NB4 (cell line): ENCODE results near the gene ZIK1.

Experiments used
- DNase-seq: peaks from one replicate; pipeline ENCODE4 v3.0.0; 2010; ENCODE audit warnings: low read depth
- H3K4me3 ChIP-seq: one replicate; pipeline ENCODE4 v1.5.1; 2011; ENCODE audit warnings: mild to moderate bottlenecking, low read depth, low read length, moderate library complexity
- MYC ChIP-seq: IDR thresholded peaks from 2 replicates; pipeline ENCODE4 v1.6.1; 2011; ENCODE audit warnings: low read depth, low read length
- POLR2A ChIP-seq: IDR thresholded peaks from 2 replicates; pipeline ENCODE4 v1.6.1; 2011; ENCODE audit warnings: mild to moderate bottlenecking; ENCODE audit not compliant: insufficient read length; ENCODE audit errors: extremely low read depth
- TF ChIP-seq, protein P1 (sequence below): IDR thresholded peaks from 2 replicates; pipeline ENCODE4 v1.6.1; 2011; ENCODE audit warnings: low read depth, low read length
- TF ChIP-seq, protein P2 (sequence below): IDR thresholded peaks from one replicate; pipeline ENCODE4 v1.5.1; 2012; ENCODE audit warnings: low read depth, low read length

Gene ZIK1

DNA sequence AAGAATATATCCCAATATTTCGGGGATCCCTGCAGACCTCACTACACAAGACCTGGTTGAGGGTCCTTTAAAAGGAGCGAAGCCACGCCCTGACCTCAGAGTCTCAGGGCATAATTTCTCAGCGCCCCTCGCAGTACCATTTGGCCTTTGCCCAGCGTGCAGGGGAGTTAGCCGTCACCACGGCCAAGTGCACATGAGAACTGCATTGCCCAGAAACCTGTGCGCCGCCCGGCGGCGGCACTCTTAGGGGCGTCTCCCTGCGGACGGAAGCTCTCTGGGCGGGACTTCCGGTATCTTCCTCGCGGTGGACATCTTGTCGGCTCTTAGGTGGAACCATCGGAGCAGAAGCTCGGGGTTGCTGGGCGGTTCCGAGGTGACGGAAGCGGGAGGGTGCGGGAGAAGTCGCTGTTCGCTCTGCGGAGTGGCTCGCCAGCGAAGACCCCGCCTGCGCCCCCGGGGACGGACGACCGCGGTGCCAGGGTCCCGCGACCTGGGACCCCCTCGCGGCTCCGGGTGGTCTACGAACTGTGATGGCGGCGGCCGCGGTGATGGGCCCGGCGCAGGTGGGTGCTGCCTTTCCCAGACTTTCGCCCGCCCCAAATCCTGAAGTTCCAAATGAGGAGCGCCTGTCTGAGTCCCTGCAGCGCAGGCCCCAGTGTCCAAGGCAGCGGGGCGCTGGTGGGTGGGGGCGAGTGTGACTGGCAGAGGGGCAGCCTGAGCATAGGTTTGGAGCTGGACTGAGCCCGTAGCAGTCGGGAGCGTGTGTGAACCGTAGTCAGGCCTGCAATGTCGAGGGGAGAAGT, 30.2 kb downstream of the ZIK1 start, which contains the start of gene ZNF134:
TSS of gene ZNF134 (plus strand) at position 302 of the 803 bp plus-strand sequence. CDS start 5,227 bp downstream, outside the sequence.
- TF ChIP-seq POLR2A (peak; percentile 65), MYC (peak; percentile 50)
- TF ChIP-seq, protein P1, sequence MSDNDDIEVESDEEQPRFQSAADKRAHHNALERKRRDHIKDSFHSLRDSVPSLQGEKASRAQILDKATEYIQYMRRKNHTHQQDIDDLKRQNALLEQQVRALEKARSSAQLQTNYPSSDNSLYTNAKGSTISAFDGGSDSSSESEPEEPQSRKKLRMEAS: peak; percentile 71
- TF ChIP-seq, protein P2, sequence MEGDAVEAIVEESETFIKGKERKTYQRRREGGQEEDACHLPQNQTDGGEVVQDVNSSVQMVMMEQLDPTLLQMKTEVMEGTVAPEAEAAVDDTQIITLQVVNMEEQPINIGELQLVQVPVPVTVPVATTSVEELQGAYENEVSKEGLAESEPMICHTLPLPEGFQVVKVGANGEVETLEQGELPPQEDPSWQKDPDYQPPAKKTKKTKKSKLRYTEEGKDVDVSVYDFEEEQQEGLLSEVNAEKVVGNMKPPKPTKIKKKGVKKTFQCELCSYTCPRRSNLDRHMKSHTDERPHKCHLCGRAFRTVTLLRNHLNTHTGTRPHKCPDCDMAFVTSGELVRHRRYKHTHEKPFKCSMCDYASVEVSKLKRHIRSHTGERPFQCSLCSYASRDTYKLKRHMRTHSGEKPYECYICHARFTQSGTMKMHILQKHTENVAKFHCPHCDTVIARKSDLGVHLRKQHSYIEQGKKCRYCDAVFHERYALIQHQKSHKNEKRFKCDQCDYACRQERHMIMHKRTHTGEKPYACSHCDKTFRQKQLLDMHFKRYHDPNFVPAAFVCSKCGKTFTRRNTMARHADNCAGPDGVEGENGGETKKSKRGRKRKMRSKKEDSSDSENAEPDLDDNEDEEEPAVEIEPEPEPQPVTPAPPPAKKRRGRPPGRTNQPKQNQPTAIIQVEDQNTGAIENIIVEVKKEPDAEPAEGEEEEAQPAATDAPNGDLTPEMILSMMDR: no peak
- DNase-seq: peak; percentile 89
- peak within 1 kb of the TSS; percentile 81 for H3K4me3 ChIP-seq

DNA sequence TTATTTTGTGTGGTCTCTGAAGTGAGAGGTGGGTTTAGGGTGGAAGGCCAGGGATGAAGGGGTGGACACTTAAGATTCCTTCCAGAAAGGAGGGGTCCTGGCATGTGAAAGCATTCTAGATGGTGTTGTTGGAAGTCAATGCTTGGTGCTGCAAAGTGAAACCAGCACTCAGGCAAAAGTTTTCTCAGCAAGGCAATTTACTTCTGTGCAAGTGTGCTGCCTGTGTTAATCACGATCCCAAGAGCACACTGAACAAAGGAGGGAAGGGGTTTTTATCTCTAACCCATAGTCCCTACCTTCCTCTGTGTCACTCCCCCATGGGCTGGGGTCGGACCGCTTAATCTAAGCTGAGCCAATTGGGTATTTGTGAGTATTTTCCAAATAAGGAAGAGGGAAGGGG, 31.4 kb downstream of the ZIK1 start:
- TF ChIP-seq, protein P2: no peak
- TF ChIP-seq, protein P1: no peak
- TF ChIP-seq MYC: no peak
- TF ChIP-seq POLR2A: no peak
- peak overlapping the region; percentile 81 for H3K4me3 ChIP-seq
- no peak for DNase-seq

DNA sequence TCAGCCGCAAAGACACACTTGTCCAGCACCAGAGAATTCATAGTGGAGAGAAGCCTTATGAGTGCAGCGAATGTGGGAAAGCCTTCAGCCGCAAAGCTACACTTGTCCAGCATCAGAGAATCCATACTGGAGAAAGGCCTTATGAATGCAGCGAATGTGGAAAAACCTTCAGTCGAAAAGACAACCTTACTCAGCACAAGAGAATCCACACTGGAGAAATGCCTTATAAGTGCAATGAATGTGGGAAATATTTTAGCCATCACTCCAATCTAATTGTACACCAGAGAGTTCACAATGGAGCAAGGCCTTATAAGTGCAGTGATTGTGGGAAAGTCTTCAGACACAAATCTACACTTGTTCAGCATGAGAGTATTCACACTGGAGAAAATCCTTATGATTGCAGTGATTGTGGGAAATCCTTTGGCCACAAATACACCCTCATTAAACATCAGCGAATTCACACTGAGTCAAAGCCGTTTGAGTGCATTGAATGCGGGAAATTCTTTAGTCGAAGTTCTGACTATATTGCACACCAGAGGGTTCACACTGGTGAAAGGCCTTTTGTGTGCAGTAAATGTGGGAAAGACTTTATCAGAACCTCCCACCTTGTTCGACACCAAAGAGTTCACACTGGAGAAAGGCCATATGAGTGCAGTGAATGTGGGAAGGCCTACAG, 36.9 kb downstream of the ZIK1 start:
- peak; percentile 6 for DNase-seq
- no peak overlapping the region for H3K4me3 ChIP-seq
- no peak for TF ChIP-seq POLR2A
- TF ChIP-seq, protein P1: no peak
- TF ChIP-seq MYC: no peak
- TF ChIP-seq, protein P2: no peak

DNA sequence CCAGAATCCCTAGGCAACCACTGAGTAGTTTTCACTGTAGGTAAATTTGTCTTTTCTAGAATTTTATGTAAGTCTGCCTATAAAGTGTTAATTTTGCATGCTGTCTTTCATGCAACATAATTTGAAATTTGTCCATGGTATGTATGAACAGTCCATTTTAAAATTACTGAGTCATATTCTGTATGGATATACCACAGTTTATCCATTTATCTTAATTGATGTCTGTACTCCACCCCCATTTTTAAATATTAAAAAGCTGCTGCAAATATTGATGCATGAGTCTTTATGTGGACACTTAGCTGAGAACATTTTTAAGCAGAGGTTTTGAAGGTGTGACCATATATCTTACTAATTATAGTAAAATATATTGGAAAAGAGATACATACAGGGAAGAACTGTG, 39.1 kb downstream of the ZIK1 start:
- TF ChIP-seq POLR2A (no peak), MYC (no peak)
- TF ChIP-seq, protein P2: no peak
- TF ChIP-seq, protein P1: no peak
- no peak for DNase-seq

DNA sequence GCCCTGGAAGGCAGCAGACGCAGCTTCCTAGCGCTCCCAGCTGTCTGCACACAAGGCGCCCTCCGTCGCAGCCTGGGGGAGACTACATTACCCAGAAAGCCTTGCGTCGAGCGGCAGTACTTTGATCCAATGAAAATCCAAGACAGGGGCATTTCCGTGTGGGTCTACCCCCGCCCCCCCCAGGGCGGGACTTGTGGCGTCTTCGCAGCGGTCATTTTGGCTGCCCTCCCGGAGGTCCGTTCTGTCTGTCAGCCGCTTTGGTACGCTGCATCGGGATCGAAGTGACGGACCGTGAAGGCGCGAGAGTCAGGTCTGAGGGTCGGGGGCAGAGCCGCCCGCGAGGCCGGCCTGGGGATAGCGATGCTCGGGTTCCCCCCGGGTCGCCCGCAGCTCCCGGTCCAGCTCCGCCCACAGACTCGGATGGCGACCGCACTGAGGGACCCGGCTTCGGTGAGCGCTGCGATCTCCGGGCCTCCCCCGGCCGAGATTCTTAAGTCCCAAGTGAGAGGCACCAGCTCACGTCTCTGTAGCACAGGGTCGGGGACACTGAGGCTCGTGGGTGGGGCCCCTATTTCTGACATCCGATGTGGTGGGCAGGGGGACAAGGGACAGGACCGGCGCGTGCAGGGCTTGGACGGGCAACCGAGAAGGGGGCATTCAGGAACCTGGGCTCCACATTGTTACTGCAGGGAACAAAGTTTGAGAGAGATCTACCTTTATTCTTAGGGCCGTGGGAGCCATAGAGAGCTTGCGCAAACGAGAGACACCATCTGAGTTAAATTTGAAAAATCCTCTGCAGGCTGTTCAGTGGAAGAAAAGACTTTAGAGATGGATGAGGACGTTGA, 49.3 kb downstream of the ZIK1 start, which contains the start of gene ZNF211:
TSS of gene ZNF211 (plus strand) at position 182 of the 845 bp plus-strand sequence. CDS start at position 361, 179 bp downstream.
- peak; percentile 49; the same call in 1 of the 2 replicates for TF ChIP-seq MYC
- no peak for TF ChIP-seq POLR2A
- TF ChIP-seq, protein P1: peak; percentile 34; the same call in 1 of the 2 replicates
- TF ChIP-seq, protein P2: no peak
- DNase-seq: peak; percentile 89

More for the DNA sequence above, 39.1 kb downstream of the ZIK1 start:
- H3K4me3 ChIP-seq: no peak overlapping the region

More for the DNA sequence above, 49.3 kb downstream of the ZIK1 start, which contains the start of gene ZNF211:
- peak within 1 kb of the TSS; percentile 69 for H3K4me3 ChIP-seq
